ENCODE results near the gene PNKP.
A peak's percentile ranks its signal among the peaks of the same experiment; 100 is the strongest.

DNA sequence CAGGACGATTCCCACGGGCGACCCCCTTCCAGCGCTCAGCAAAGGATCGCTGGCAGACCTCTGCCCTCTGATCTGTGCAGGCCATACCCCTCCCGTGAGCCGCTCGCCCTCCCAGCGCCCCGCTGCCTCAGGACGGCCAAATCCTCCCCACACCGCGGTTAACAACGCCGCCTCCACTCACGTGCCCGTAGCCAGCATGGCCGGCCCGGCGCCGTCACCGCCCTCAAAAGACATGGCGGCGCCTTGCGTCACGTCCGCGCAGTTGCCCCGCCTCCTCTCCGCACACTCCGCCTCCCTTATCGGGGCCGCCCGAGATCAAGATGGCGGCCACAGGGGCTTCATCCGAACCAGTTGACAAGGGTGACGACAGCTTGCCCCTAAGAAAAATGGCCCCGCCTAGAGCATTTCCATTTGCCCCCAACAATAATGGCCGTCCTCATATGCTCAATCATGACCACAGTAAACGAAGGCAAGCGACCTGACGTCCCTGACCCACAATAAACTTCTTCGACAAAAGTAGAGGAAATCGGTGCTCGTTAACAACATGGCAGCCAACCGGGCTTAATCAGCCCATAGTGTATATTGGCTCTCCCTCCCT lies 9.1 kb upstream of the PNKP start:
- TF ChIP-seq CTCF (IDR thresholded peaks at IDR 0.05 in 4 of 5, conservative IDR thresholded peaks at IDR 0.05 in 1 of 5), result no peak
- peak; percentile 57 to 58 for TF ChIP-seq POLR2A (IDR thresholded peaks at IDR 0.05)

All from gastrocnemius medialis (tissue), 4 donors.